Fibroblast of the aortic adventitia (primary cell): Measurements from ENCODE around the gene ZMYND19. TPM values are rescaled to one million over a fixed set of nuclear protein-coding genes. Genes with fewer than 3 reads are reported as not detected.
A peak's percentile ranks its signal among the peaks of the same experiment; 100 is the strongest.

Experiments used
- DNase-seq: peaks from one replicate; pipeline ENCODE4 v3.0.0-alpha.2; 2010; ENCODE audit warnings: low read depth
- H3K4me3 ChIP-seq: 2 replicates; pipeline ENCODE4 v1.5.1; 2011; ENCODE audit warnings: low read depth, mild to moderate bottlenecking, control low read depth, low read length, moderate library complexity
- CTCF ChIP-seq: IDR thresholded peaks from 2 replicates; pipeline ENCODE4 v1.5.1; 2011; ENCODE audit warnings: mild to moderate bottlenecking, low read length, control low read depth, inconsistent platforms; ENCODE audit not compliant: insufficient read depth
- total RNA-seq: library from RNA; depleted of rRNA; stranded (reverse); fragments of >200 nt; gene quantifications from 2 replicates; pipeline ENCODE4 v1.2.3, GENCODE V29; 2012; ENCODE audit warnings: low replicate concordance

ZMYND19 gene
- total RNA-seq, 1 donor: 15.5 TPM

DNA sequence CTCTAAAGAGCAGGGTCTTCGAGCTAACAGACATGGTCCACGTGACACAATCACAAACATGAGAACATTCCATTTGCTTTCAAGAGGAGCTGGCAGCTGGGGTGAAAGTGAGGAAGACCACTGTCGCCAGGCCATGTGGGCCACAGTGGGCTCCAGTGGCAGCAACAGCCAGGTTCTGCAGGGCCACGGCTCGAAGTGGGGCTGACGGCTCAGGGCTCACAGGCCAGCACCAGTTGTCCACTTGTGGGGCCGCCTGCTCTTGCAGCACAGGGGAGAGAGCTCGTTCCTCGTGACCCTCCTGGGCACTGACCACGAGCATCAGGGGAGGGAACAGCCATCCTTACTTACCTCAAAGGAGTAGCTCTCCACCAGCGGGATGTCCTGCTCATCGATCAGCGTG is 2.0 kb downstream of the ZMYND19 start:
- no peak for DNase-seq
- no peak for TF ChIP-seq CTCF
- no peak overlapping the region for H3K4me3 ChIP-seq

- H3K4me3 ChIP-seq: no peak overlapping the region
- DNase-seq: no peak
- TF ChIP-seq CTCF: no peak
These were observed 3.5 kb downstream of the ZMYND19 start for GRCh38 chr9:137586854-137587253.

GRCh38 chr9:137583957-137584356 is 6.4 kb downstream of the ZMYND19 start:
- H3K4me3 ChIP-seq: no peak overlapping the region
- no peak for TF ChIP-seq CTCF
- no peak for DNase-seq

DNA sequence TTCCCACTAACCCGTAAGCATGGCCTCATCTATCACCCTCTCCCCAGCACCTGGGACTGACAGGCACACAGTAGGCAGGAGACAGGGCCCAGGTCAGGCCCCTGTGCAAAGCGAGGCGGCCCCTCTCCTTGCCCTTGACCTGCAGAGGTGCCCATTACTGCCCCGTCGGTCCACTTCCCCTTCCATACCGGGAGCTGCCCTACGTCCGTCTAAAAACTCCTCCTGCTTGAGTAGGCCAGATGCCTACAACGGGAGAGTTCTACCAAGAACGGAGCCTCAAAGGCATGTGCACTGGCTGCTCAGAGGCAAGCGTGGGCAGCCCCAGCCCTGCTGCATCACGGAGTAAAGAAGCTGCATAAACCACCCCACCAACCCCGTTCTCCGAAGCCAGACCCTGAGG is 7.0 kb downstream of the ZMYND19 start:
- TF ChIP-seq CTCF: no peak
- DNase-seq: no peak
- H3K4me3 ChIP-seq: no peak overlapping the region

DNA sequence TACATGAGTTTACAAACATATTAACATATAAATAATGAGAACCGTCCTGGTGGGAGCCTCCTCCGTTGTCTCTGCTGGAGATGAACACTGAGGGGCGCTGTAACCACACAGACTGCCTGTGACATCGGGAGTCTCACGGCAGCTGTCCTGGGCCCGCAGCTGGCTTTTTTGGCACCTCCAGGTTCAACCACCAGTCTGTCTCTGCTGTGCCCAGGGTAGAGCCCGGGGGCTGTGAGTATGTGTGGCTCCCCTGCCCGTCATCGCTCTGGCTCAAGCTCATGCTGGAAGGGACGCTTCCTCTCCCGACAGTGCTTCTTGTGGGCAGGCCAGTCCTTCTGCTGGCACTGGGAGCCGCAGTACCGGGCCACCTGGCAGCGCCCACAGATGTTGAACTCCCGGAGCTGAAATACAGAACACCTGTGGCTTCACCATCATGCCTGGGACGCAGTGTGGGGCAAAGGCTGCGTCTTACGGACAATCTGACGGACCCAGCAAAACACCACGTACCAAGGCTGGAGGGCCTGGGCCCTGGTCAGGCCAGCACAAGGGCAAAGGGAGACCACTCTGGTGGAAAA is 7.9 kb downstream of the ZMYND19 start:
- H3K4me3 ChIP-seq: no peak overlapping the region
- no peak for DNase-seq
- TF ChIP-seq CTCF: peak; percentile 16

- no peak for TF ChIP-seq CTCF
- DNase-seq: no peak
- H3K4me3 ChIP-seq: no peak overlapping the region
These were observed 8.7 kb downstream of the ZMYND19 start for GRCh38 chr9:137581361-137582285.
